HG03575 (cell line): ENCODE measurements around the gene MFN2.
"Not testable (repeated sequence)": the region's sequence is repeated elsewhere in the genome, so short reads cannot be mapped to it uniquely, and the experiment has no call there.

ENCODE experiments used
- ATAC-seq: cut with Tn5 transposase; IDR thresholded peaks from one replicate; pipeline ENCODE4 v1.9.1; 2021; ENCODE audit not compliant: unreplicated experiment, insufficient number of reproducible peaks, low FRiP score; ENCODE audit errors: extremely low read depth

The MFN2 gene

GRCh38 chr1:11990303-11991032 lies 10.2 kb downstream of the MFN2 start:
- ATAC-seq, result no peak

GRCh38 chr1:11991969-11992676 lies 11.9 kb downstream of the MFN2 start:
- no peak for ATAC-seq

GRCh38 chr1:11997081-11997850 lies 17.0 kb downstream of the MFN2 start:
- no peak for ATAC-seq

GRCh38 chr1:11998636-11999035 lies 18.4 kb downstream of the MFN2 start:
- ATAC-seq, result no peak

GRCh38 chr1:11999236-11999635 lies 19.0 kb downstream of the MFN2 start:
- ATAC-seq, result no peak

- ATAC-seq, result no peak
Observed at GRCh38 chr1:12001249-12001917, 21.1 kb downstream of the MFN2 start.

- no peak for ATAC-seq
Observed at GRCh38 chr1:12001996-12002493, 21.8 kb downstream of the MFN2 start.

GRCh38 chr1:12003762-12004161 lies 23.5 kb downstream of the MFN2 start:
- ATAC-seq, result no peak

GRCh38 chr1:12005488-12006166 lies 25.4 kb downstream of the MFN2 start:
- ATAC-seq, result no peak

- ATAC-seq, result no peak
Observed at GRCh38 chr1:12006167-12006921, 26.1 kb downstream of the MFN2 start.

GRCh38 chr1:12007204-12007603 lies 27.0 kb downstream of the MFN2 start:
- no peak for ATAC-seq

- not testable (repeated sequence) for ATAC-seq
Observed at GRCh38 chr1:12008355-12008754, 28.1 kb downstream of the MFN2 start.

- ATAC-seq, result no peak
Observed at GRCh38 chr1:12009318-12009947, 29.2 kb downstream of the MFN2 start.

GRCh38 chr1:12010746-12011570 lies 30.7 kb downstream of the MFN2 start:
- no peak for ATAC-seq

GRCh38 chr1:12011998-12012397 lies 31.8 kb downstream of the MFN2 start:
- no peak for ATAC-seq

GRCh38 chr1:12012560-12013316 lies 32.5 kb downstream of the MFN2 start:
- ATAC-seq, result no peak
